ENCODE data around the gene BSN.

Gene BSN

GRCh38 chr3:49531218-49531617 is 23.1 kb upstream of the BSN start:
- H3K4me3 Mint-ChIP-seq = no peak overlapping the region
- peaks cover 38% of the 10 kb centered on the region for H3K36me3 Mint-ChIP-seq
- H3K27ac Mint-ChIP-seq = peak overlapping the region; percentile 39
- H3K9me3 Mint-ChIP-seq = no peaks in the 10 kb centered on the region
- peaks cover 22% of the 10 kb centered on the region for H3K4me1 Mint-ChIP-seq
- ATAC-seq = no peak
- no peaks in the 10 kb centered on the region for H3K27me3 Mint-ChIP-seq

DNA sequence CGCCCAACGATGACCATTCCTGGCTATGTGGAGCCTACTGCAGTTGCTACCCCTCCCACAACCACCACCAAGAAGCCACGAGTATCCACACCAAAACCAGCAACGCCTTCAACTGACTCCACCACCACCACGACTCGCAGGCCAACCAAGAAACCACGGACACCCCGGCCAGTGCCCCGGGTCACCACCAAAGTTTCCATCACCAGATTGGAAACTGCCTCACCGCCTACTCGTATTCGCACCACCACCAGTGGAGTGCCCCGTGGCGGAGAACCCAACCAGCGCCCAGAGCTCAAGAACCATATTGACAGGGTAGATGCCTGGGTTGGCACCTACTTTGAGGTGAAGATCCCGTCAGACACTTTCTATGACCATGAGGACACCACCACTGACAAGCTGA is 22.6 kb upstream of the BSN start:
- Mint-ChIP-seq H3K9me3 (no peaks in the 10 kb centered on the region), H3K27me3 (no peaks in the 10 kb centered on the region), H3K4me1 (peaks cover 22% of the 10 kb centered on the region), H3K36me3 (peaks cover 38% of the 10 kb centered on the region), H3K4me3 (no peak overlapping the region), H3K27ac (peak overlapping the region; percentile 39)
- ATAC-seq = no peak

GRCh38 chr3:49533031-49533430 is 21.2 kb upstream of the BSN start:
- no peaks in the 10 kb centered on the region for H3K27me3 Mint-ChIP-seq
- ATAC-seq = no peak
- H3K9me3 Mint-ChIP-seq = no peaks in the 10 kb centered on the region
- peaks cover 38% of the 10 kb centered on the region for H3K36me3 Mint-ChIP-seq
- peaks cover 16% of the 10 kb centered on the region for H3K4me1 Mint-ChIP-seq
- no peak overlapping the region for H3K27ac Mint-ChIP-seq
- H3K4me3 Mint-ChIP-seq = no peak overlapping the region

DNA sequence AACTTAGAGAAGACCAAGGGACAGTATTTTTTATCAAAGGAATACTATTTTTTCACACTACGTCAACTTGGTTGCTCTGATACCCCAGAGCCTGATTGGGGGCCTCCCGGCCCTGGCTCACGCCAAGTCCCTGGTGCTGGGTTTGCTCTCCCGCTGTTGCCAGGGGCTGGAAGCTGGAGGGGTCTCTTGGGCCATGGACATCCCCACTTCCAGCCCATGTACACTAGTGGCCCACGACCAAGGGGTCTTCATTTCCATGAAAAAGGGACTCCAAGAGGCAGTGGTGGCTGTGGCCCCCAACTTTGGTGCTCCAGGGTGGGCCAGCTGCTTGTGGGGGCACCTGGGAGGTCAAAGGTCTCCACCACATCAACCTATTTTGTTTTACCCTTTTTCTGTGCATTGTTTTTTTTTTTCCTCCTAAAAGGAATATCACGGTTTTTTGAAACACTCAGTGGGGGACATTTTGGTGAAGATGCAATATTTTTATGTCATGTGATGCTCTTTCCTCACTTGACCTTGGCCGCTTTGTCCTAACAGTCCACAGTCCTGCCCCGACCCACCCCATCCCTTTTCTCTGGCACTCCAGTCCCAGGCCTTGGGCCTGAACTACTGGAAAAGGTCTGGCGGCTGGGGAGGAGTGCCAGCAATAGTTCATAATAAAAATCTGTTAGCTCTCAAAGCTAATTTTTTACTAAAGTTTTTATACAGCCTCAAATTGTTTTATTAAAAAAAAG is 20.3 kb upstream of the BSN start:
- no peaks in the 10 kb centered on the region for H3K9me3 Mint-ChIP-seq
- ATAC-seq = no peak
- H3K4me3 Mint-ChIP-seq = no peak overlapping the region
- H3K4me1 Mint-ChIP-seq = peaks cover 17% of the 10 kb centered on the region
- H3K36me3 Mint-ChIP-seq = peaks cover 38% of the 10 kb centered on the region
- no peaks in the 10 kb centered on the region for H3K27me3 Mint-ChIP-seq
- H3K27ac Mint-ChIP-seq = no peak overlapping the region

DNA sequence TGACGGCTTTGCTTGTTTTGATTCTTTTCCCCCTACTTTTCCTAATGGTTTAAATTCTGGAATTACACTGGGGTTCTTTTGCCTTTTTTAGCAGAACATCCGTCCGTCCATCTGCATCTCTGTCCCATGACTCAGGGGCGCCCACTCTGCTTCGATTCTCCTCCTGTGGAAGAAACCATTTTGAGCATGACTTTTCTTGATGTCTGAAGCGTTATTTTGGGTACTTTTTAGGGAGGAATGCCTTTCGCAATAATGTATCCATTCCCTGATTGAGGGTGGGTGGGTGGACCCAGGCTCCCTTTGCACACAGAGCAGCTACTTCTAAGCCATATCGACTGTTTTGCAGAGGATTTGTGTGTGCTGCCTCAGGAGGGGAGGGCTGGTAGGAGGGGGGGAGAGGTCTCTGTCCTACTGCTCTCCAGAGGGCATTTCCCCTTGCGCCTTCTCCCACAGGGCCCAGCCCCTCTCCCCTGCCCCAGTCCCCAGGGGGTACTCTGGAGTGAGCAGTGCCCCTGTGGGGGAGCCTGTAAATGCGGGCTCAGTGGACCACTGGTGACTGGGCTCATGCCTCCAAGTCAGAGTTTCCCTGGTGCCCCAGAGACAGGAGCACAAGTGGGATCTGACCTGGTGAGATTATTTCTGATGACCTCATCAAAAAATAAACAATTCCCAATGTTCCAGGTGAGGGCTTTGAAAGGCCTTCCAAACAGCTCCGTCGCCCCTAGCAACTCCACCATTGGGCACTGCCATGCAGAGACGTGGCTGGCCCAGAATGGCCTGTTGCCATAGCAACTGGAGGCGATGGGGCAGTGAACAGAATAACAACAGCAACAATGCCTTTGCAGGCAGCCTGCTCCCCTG is 19.5 kb upstream of the BSN start:
- Mint-ChIP-seq H3K4me1 (peaks cover 19% of the 10 kb centered on the region), H3K36me3 (peaks cover 38% of the 10 kb centered on the region), H3K27ac (no peak overlapping the region), H3K4me3 (no peak overlapping the region), H3K27me3 (no peaks in the 10 kb centered on the region), H3K9me3 (no peaks in the 10 kb centered on the region)
- no peak for ATAC-seq

DNA sequence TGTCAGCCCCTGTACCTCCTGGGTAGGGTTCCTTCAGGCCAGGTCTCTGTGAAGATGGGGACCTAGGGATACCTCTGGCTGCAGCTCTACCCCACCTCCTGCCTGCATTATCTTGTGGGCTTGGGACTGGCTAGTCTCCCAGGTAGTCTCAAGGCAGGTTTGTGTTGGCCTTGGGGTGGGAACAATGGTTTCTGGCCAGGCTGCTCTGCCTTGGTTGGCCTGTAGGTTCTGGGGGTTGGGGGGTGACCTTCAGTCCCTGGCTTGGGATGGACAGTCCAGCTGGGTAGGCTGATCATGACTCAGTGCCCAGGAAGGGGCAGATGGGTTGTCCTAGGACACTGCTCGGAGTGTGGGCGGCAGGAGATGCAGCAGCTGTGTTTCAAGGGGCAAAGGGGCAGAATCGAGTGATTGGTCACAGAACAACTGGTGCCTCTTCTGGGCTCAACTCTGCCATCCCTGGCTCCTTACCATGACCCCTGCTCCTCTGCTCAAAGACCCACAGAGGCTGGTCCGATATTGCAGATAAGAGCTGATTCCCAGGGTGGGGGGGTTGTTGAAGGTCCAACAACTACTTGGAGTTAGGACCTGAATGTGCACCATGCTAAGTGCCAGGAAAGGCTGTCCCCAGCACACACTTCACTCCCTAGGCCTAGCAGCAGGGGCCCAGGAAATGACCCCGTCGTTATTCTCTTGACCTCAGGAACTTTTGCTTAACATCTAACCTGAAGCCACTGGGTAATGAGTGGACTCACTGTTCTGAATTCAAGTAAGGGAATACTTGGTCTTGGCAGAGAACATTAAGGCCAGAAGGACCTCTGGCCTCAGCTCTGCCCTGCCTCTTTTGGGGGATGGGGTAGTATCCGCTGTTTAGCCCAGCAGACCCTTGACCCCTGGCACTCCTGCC is 18.1 kb upstream of the BSN start:
- Mint-ChIP-seq H3K4me3 (no peak overlapping the region), H3K36me3 (peaks cover 24% of the 10 kb centered on the region), H3K27me3 (no peaks in the 10 kb centered on the region), H3K27ac (no peak overlapping the region), H3K4me1 (peaks cover 21% of the 10 kb centered on the region), H3K9me3 (no peaks in the 10 kb centered on the region)
- ATAC-seq = no peak

DNA sequence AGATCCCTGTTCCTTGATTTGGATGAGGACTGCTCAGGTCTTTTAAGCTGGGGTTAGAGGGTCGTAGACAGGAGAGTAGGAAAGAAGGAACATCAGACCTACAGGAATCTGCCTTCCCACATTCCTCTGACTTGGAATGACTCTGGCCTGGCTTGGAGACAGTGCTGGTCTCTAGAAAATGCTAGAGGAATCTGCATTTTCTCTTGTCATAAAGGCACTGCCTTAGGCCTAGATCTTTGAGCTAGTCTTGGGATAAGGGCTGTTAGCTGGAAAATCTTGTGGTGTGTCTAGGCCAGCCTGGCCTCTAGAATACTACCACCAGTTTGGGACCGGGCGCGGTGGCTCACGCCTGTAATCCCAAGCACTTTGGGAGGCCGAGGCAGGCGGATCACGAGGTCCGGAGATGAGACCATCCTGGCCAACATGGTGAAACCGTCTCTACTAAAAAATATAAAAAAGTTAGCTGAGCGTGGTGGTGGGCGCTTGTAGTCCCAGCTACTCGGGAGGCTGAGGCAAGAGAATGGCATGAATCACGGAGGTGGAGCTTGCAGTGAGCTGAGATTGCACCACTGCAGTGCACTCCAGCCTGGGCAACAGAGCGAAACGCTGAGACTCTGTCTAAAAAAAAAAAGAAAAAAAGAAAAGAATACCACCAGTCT is 17.3 kb upstream of the BSN start:
- no peaks in the 10 kb centered on the region for H3K9me3 Mint-ChIP-seq

GRCh38 chr3:49539659-49540560 is 14.4 kb upstream of the BSN start:
- Mint-ChIP-seq H3K4me3 (peak overlapping the region; percentile 81), H3K27me3 (peaks cover 9% of the 10 kb centered on the region), H3K27ac (peak overlapping the region; percentile 47), H3K4me1 (peaks cover 15% of the 10 kb centered on the region), H3K9me3 (no peaks in the 10 kb centered on the region), H3K36me3 (no peaks in the 10 kb centered on the region)
- peak; percentile 96 for ATAC-seq

More for the DNA sequence above, 17.3 kb upstream of the BSN start:
- Mint-ChIP-seq H3K4me1 (peaks cover 15% of the 10 kb centered on the region), H3K36me3 (peaks cover 16% of the 10 kb centered on the region), H3K4me3 (no peak overlapping the region), H3K27ac (no peak overlapping the region), H3K27me3 (no peaks in the 10 kb centered on the region)
- no peak for ATAC-seq

GRCh38 chr3:49552087-49552486 is 2.2 kb upstream of the BSN start:
- peaks cover 70% of the 10 kb centered on the region for H3K27me3 Mint-ChIP-seq
- H3K4me3 Mint-ChIP-seq = no peak overlapping the region
- no peaks in the 10 kb centered on the region for H3K36me3 Mint-ChIP-seq
- H3K9me3 Mint-ChIP-seq = no peaks in the 10 kb centered on the region
- H3K4me1 Mint-ChIP-seq = peaks cover 12% of the 10 kb centered on the region
- no peak for ATAC-seq
- H3K27ac Mint-ChIP-seq = no peak overlapping the region

DNA sequence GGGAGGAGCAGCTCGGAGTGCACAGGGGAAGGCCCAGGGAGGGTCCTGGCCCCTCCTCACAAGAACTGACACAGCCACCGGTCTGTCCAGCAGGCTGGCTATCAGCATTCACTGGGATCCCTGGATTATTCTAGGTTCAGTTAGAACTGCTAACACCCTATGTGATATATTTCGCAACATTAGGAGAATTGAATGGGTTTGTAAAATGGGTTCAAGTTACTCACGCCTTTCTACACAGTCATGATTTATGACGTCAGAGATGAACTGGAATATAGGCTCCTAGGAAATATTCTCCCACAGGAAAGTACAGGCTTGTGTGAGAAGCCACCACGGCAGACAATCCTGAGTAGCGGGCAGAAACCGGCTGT is 969 bp upstream of the BSN start:
- peaks cover 12% of the 10 kb centered on the region for H3K4me1 Mint-ChIP-seq
- ATAC-seq = no peak
- H3K9me3 Mint-ChIP-seq = no peaks in the 10 kb centered on the region
- peaks cover 83% of the 10 kb centered on the region for H3K27me3 Mint-ChIP-seq
- H3K4me3 Mint-ChIP-seq = peak overlapping the region; percentile 20
- no peak overlapping the region for H3K27ac Mint-ChIP-seq
- no peaks in the 10 kb centered on the region for H3K36me3 Mint-ChIP-seq

DNA sequence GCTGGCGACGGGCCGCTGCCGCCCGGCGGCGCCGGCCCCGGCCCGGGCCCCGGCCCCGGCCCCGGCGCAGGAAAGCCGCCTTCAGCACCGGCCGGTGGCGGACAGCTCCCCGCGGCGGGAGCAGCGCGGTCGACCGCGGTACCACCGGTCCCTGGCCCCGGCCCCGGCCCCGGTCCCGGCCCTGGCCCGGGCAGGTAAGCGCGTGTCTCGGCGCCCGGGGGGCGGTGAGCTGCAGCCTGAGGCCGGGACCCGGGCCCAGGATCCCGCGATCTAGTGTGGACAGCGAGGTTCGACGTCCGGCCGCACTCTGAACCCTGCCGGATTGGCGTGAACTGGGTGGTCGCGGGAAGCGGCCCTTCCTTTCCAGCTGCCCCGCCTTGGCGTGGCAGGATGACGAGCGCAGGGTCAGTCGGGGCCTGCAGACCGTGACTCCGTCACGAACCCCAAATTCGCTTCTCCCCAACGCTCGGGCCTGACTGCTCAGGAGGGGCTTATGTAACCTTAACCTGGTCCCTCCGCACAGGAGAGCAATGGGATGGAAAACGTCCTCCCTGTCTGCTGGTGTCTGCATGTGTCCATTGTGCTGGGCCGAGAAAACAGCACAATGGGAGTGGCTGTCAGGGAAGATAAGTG is 472 bp downstream of the BSN start:
- peak; percentile 80 for ATAC-seq
- Mint-ChIP-seq H3K4me3 (peak overlapping the region; percentile 48), H3K27me3 (peaks cover 86% of the 10 kb centered on the region), H3K4me1 (peaks cover 12% of the 10 kb centered on the region), H3K9me3 (no peaks in the 10 kb centered on the region), H3K36me3 (no peaks in the 10 kb centered on the region), H3K27ac (no peak overlapping the region)

GRCh38 chr3:49556500-49557275 is 2.4 kb downstream of the BSN start:
- no peaks in the 10 kb centered on the region for H3K9me3 Mint-ChIP-seq
- no peak overlapping the region for H3K27ac Mint-ChIP-seq
- no peak overlapping the region for H3K4me3 Mint-ChIP-seq
- H3K4me1 Mint-ChIP-seq = peaks cover 12% of the 10 kb centered on the region
- H3K27me3 Mint-ChIP-seq = peaks cover 83% of the 10 kb centered on the region
- ATAC-seq = no peak
- H3K36me3 Mint-ChIP-seq = no peaks in the 10 kb centered on the region

- ATAC-seq = no peak
- Mint-ChIP-seq H3K9me3 (no peaks in the 10 kb centered on the region), H3K4me3 (no peak overlapping the region), H3K27ac (no peak overlapping the region), H3K27me3 (peaks cover 49% of the 10 kb centered on the region), H3K36me3 (no peaks in the 10 kb centered on the region), H3K4me1 (no peaks in the 10 kb centered on the region)
Observed at GRCh38 chr3:49563040-49563578, 8.8 kb downstream of the BSN start.
